OCI-LY3 (cell line): ENCODE measurements around the gene TBX2.

Source experiments
- EZH2phosphoT487 ChIP-seq: fragments of 200-600 bp; shearing (Covaris generic); IDR thresholded peaks from 2 replicates; pipeline ENCODE4 v1.6.1; 2018; ENCODE audit warnings: antibody characterized with exemption, mixed run types, low read depth
- TF ChIP-seq, protein P1 (sequence below): fragments of 200-600, 300-600 bp; sonication (generic); IDR thresholded peaks from 2 replicates; pipeline ENCODE4 v1.5.1; 2014; ENCODE audit warnings: antibody characterized with exemption, low read length, low read depth

DNA sequence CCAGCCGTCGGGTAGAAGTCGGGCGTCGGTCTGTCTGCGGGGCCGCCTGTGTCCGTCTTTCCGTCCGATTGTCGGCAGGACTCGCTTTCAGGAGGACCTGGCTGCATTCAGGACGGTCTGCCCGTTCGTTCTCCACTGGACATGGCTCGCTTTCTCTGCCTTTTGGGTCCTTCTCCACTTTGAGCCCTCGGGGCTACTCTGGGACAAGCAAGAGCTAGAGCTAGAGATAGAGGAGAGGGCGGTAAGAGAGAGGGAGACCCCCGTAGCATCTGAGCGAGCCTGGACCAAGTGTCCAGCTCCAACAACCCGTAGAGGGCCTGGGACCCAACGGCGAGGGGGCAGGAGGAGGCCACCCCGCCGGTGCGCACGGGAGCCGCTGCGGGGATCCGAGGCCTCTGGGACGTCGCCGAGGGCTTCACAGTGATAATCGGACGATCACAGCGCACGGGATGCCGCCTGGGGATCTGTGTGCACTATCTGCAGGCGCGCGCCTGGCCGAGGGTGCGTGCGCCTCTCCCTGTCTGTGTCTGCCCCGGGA lies 57.1 kb downstream of the TBX2 start:
- TF ChIP-seq, protein P1, sequence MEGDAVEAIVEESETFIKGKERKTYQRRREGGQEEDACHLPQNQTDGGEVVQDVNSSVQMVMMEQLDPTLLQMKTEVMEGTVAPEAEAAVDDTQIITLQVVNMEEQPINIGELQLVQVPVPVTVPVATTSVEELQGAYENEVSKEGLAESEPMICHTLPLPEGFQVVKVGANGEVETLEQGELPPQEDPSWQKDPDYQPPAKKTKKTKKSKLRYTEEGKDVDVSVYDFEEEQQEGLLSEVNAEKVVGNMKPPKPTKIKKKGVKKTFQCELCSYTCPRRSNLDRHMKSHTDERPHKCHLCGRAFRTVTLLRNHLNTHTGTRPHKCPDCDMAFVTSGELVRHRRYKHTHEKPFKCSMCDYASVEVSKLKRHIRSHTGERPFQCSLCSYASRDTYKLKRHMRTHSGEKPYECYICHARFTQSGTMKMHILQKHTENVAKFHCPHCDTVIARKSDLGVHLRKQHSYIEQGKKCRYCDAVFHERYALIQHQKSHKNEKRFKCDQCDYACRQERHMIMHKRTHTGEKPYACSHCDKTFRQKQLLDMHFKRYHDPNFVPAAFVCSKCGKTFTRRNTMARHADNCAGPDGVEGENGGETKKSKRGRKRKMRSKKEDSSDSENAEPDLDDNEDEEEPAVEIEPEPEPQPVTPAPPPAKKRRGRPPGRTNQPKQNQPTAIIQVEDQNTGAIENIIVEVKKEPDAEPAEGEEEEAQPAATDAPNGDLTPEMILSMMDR, result no peak
- TF ChIP-seq EZH2phosphoT487, result no peak
